ENCODE data around the gene PACRG.

GRCh38 chr6:163228041-163228440 lies 500.3 kb downstream of the PACRG start:
- TF ChIP-seq, protein P1, sequence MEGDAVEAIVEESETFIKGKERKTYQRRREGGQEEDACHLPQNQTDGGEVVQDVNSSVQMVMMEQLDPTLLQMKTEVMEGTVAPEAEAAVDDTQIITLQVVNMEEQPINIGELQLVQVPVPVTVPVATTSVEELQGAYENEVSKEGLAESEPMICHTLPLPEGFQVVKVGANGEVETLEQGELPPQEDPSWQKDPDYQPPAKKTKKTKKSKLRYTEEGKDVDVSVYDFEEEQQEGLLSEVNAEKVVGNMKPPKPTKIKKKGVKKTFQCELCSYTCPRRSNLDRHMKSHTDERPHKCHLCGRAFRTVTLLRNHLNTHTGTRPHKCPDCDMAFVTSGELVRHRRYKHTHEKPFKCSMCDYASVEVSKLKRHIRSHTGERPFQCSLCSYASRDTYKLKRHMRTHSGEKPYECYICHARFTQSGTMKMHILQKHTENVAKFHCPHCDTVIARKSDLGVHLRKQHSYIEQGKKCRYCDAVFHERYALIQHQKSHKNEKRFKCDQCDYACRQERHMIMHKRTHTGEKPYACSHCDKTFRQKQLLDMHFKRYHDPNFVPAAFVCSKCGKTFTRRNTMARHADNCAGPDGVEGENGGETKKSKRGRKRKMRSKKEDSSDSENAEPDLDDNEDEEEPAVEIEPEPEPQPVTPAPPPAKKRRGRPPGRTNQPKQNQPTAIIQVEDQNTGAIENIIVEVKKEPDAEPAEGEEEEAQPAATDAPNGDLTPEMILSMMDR (IDR thresholded peaks at IDR 0.05; ENCODE audit: low read depth, low read length), result no peak
- TF ChIP-seq POLR2A (IDR thresholded peaks at IDR 0.05; ENCODE audit: extremely low read depth, insufficient read length) (no peak), MYC (IDR thresholded peaks at IDR 0.05; ENCODE audit: low read depth, low read length) (no peak)
- TF ChIP-seq, protein P2, sequence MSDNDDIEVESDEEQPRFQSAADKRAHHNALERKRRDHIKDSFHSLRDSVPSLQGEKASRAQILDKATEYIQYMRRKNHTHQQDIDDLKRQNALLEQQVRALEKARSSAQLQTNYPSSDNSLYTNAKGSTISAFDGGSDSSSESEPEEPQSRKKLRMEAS (IDR thresholded peaks at IDR 0.05; ENCODE audit: low read depth, low read length), result no peak

All from NB4 (cell line).